ENCODE measurements around the gene GRIA3.

GRIA3 gene

DNA sequence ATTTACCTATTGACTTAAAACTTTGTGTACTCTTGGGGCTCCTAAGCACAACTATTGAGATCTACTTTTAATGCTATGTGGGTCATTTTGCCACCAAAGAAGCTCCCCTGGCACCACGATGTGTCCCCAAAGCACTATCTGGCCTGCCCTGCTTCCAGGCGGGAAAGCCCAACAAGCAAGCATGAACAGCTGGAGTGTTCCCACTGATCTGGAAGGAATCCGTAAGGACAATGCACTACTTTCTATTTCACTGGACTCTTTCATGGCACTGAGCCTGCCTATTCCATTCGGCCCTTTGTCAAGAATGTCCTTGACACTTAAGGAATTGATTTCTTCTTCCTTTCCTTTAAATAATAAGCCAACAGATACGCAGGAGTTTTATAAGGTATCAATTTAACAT is 38.8 kb downstream of the GRIA3 start:
- H3K9me2 ChIP-seq (ENCODE audit: low read depth, low read length): no peaks in the 10 kb centered on the region
- H3K9me3 ChIP-seq (ENCODE audit: low read length): no peaks in the 10 kb centered on the region
- no peaks in the 10 kb centered on the region for H3F3A ChIP-seq (ENCODE audit: insufficient read depth, low read length)
- no peaks in the 10 kb centered on the region for H3K4me1 ChIP-seq (ENCODE audit: insufficient read depth, low read length, severe bottlenecking)
- no peak overlapping the region for H3K4me3 ChIP-seq (ENCODE audit: low read depth, low read length, poor library complexity, severe bottlenecking)
- H4K20me1 ChIP-seq (ENCODE audit: insufficient read depth, low read length): no peaks in the 10 kb centered on the region
- H3K79me2 ChIP-seq (ENCODE audit: insufficient read depth, low read length): no peaks in the 10 kb centered on the region
- H3K36me3 ChIP-seq (ENCODE audit: insufficient read depth, low read length): no peaks in the 10 kb centered on the region
- TF ChIP-seq CTCF (IDR thresholded peaks at IDR 0.05; ENCODE audit: low read length) (no peak), EZH2 (IDR thresholded peaks at IDR 0.05; ENCODE audit: borderline replicate concordance, low read length) (no peak)
- no peak overlapping the region for H3K9ac ChIP-seq (ENCODE audit: low read length)
- H3K27me3 ChIP-seq (ENCODE audit: insufficient read depth, low read length): no peaks in the 10 kb centered on the region
- no peak overlapping the region for H2AFZ ChIP-seq (ENCODE audit: low read length)
- H3K27ac ChIP-seq (ENCODE audit: low read depth, low read length, poor library complexity, severe bottlenecking): no peak overlapping the region
- no peak overlapping the region for H3K4me2 ChIP-seq (ENCODE audit: low read length)

GRCh38 chrX:123223409-123223808 is 39.3 kb downstream of the GRIA3 start:
- no peak for TF ChIP-seq CTCF (IDR thresholded peaks at IDR 0.05; ENCODE audit: low read length)
- no peak for TF ChIP-seq EZH2 (IDR thresholded peaks at IDR 0.05; ENCODE audit: borderline replicate concordance, low read length)
- no peak overlapping the region for H3K9ac ChIP-seq (ENCODE audit: low read length)
- H3K4me1 ChIP-seq (ENCODE audit: insufficient read depth, low read length, severe bottlenecking): no peaks in the 10 kb centered on the region
- no peaks in the 10 kb centered on the region for H3F3A ChIP-seq (ENCODE audit: insufficient read depth, low read length)
- no peaks in the 10 kb centered on the region for H3K79me2 ChIP-seq (ENCODE audit: insufficient read depth, low read length)
- no peak overlapping the region for H2AFZ ChIP-seq (ENCODE audit: low read length)
- H3K9me3 ChIP-seq (ENCODE audit: low read length): no peaks in the 10 kb centered on the region
- H3K4me3 ChIP-seq (ENCODE audit: low read depth, low read length, poor library complexity, severe bottlenecking): no peak overlapping the region
- no peaks in the 10 kb centered on the region for H4K20me1 ChIP-seq (ENCODE audit: insufficient read depth, low read length)
- no peak overlapping the region for H3K4me2 ChIP-seq (ENCODE audit: low read length)
- H3K36me3 ChIP-seq (ENCODE audit: insufficient read depth, low read length): no peaks in the 10 kb centered on the region
- no peak overlapping the region for H3K27ac ChIP-seq (ENCODE audit: low read depth, low read length, poor library complexity, severe bottlenecking)
- H3K27me3 ChIP-seq (ENCODE audit: insufficient read depth, low read length): no peaks in the 10 kb centered on the region
- H3K9me2 ChIP-seq (ENCODE audit: low read depth, low read length): no peaks in the 10 kb centered on the region

GRCh38 chrX:123223859-123224258 is 39.8 kb downstream of the GRIA3 start:
- Histone ChIP-seq H3K36me3 (ENCODE audit: insufficient read depth, low read length) (no peaks in the 10 kb centered on the region), H3F3A (ENCODE audit: insufficient read depth, low read length) (no peaks in the 10 kb centered on the region), H3K4me2 (ENCODE audit: low read length) (no peak overlapping the region), H3K9me2 (ENCODE audit: low read depth, low read length) (no peaks in the 10 kb centered on the region), H3K27ac (ENCODE audit: low read depth, low read length, poor library complexity, severe bottlenecking) (no peak overlapping the region), H3K27me3 (ENCODE audit: insufficient read depth, low read length) (no peaks in the 10 kb centered on the region), H4K20me1 (ENCODE audit: insufficient read depth, low read length) (no peaks in the 10 kb centered on the region), H3K79me2 (ENCODE audit: insufficient read depth, low read length) (no peaks in the 10 kb centered on the region), H3K4me3 (ENCODE audit: low read depth, low read length, poor library complexity, severe bottlenecking) (no peak overlapping the region), H3K4me1 (ENCODE audit: insufficient read depth, low read length, severe bottlenecking) (no peaks in the 10 kb centered on the region), H3K9ac (ENCODE audit: low read length) (no peak overlapping the region), H3K9me3 (ENCODE audit: low read length) (no peaks in the 10 kb centered on the region), H2AFZ (ENCODE audit: low read length) (no peak overlapping the region)
- TF ChIP-seq EZH2 (IDR thresholded peaks at IDR 0.05; ENCODE audit: borderline replicate concordance, low read length) (no peak), CTCF (IDR thresholded peaks at IDR 0.05; ENCODE audit: low read length) (no peak)
